K562 (cell line): ENCODE data around the gene IFNK. TPM values are rescaled to one million over a fixed set of nuclear protein-coding genes. Genes with fewer than 3 reads are reported as not detected.

ENCODE experiments used
- AFF4 ChIP-seq: sonication (generic); formaldehyde crosslinking; IDR thresholded peaks from 2 replicates; pipeline ENCODE4 v1.8.0; 2023; ENCODE audit warnings: mild to moderate bottlenecking, missing genetic modification reagents
- CAMTA2 ChIP-seq: fragments of 250-450 bp; sonication (Bioruptor Pico); conservative IDR thresholded peaks from 2 replicates; pipeline ENCODE4 v1.5.1; 2022
- CBX1 ChIP-seq: sonication (generic); IDR thresholded peaks from 2 replicates; pipeline ENCODE4 v1.6.1; 2016; ENCODE audit warnings: antibody characterized with exemption, low read depth, mild to moderate bottlenecking
- ZBTB11 ChIP-seq, 3 experiments: fragments of 200-800 bp in 1 of 3; fragments of 250-450 bp in 1 of 3; fragments of 450-650 bp in 1 of 3; sonication (Bioruptor Pico) in 1 of 3; sonication (Bioruptor generic) in 1 of 3; formaldehyde crosslinking in 1 of 3; IDR thresholded peaks; 2 replicates each; pipeline versions ENCODE4 v1.6.1 to v1.8.0; 2016 to 2022; ENCODE audit warnings: mild to moderate bottlenecking in 2 of 3, missing genetic modification characterization in 2 of 3, missing compliant biosample characterization in 1 of 3, moderate library complexity in 1 of 3
- polyA plus RNA-seq, 8 experiments: library from polyadenylated mRNA; depleted of rRNA in 4 of 8; stranded (reverse) in 5 of 8; unstranded in 3 of 8; fragments of >200 nt; fragmentation: Nextera tagmentation in 2 of 8; fragmentation: Illumina TruSeq in 1 of 8; extraction: Ambion mirVana in 2 of 8; extraction: Trizol in 1 of 8; gene quantifications; 2 replicates each; pipeline versions ENCODE4 v1.2.1 to v1.2.3, GENCODE V29; 2011 to 2014; ENCODE audit warnings: inconsistent platforms in 1 of 8, missing spikeins in 1 of 8
- total RNA-seq, 7 experiments: library from RNA; depleted of rRNA in 6 of 7; stranded (reverse); fragments of >200 nt in 6 of 7; fragmentation: Illumina TruSeq in 2 of 7; extraction: Trizol in 2 of 7; gene quantifications; 2 replicates each; pipeline versions ENCODE4 v1.2.1 to v1.2.3, GENCODE V29; 2011 to 2021; ENCODE audit warnings: low replicate concordance in 1 of 7

IFNK gene
- total and polyA plus RNA-seq, 9 of the 15 experiments (the other 6 are each of a cell fraction or from before 2014, with no cell fraction given) = 0.11 TPM; not detected in 8

GRCh38 chr9:27523141-27523540, 949 bp upstream of the IFNK start (continued):
- TF ChIP-seq ZBTB11 (CRISPR knock-in tag; IDR thresholded peaks at IDR 0.05) (no peak), CBX1 (no peak), CAMTA2 (no peak), AFF4 (CRISPR knock-in tag) (no peak)
- TF ChIP-seq, all 486 proteins: peak for 0
